Muscle of leg (tissue), 11 donors: ENCODE measurements around the gene FKBP7. TPM values are rescaled to one million over a fixed set of nuclear protein-coding genes. Genes with fewer than 3 reads are reported as not detected.

Experiments
- DNase-seq: peaks from one replicate; pipeline ENCODE4 v3.0.0; 2013
- H3K27ac ChIP-seq: one replicate; pipeline ENCODE4 v1.5.1; 2013; ENCODE audit warnings: mild to moderate bottlenecking, low read length, control low read depth
- H3K27me3 ChIP-seq: one replicate; pipeline ENCODE4 v1.6.1; 2013; ENCODE audit warnings: low read length; ENCODE audit not compliant: control insufficient read depth, insufficient read depth
- H3K36me3 ChIP-seq: one replicate; pipeline ENCODE4 v1.6.1; 2013; ENCODE audit warnings: low read length; ENCODE audit not compliant: control insufficient read depth, insufficient read depth
- H3K4me1 ChIP-seq: one replicate; pipeline ENCODE4 v1.6.1; 2013; ENCODE audit warnings: low read length; ENCODE audit not compliant: control insufficient read depth, insufficient read depth
- H3K4me3 ChIP-seq: one replicate; pipeline ENCODE4 v1.5.1; 2013; ENCODE audit warnings: low read length, control low read depth
- H3K9me3 ChIP-seq: replicated peaks from 2 replicates; pipeline ENCODE4 v1.6.1; 2013; ENCODE audit warnings: low read depth, low read length; ENCODE audit not compliant: control insufficient read depth
- WGBS: methylation state at CpG from one replicate; pipeline ENCODE4 v1.1.5; 2013; ENCODE audit warnings: missing lambda C conversion rate; ENCODE audit not compliant: insufficient coverage; 5-methylcytosine and 5-hydroxymethylcytosine counted together
- polyA plus RNA-seq, 8 donors: library from polyadenylated mRNA; unstranded; fragments of 120-200 nt; gene quantifications; one replicate each; pipeline versions ENCODE4 v1.2.1 to v1.2.3, GENCODE V29; 2013; ENCODE audit warnings: inconsistent platforms in 1 of 8, low replicate concordance in 1 of 8; ENCODE audit not compliant: insufficient read length in 8 of 8, insufficient read depth in 1 of 8
- total RNA-seq: library from RNA; stranded (reverse); fragments of 120-200 nt; gene quantifications from one replicate; pipeline ENCODE4 v1.2.4, GENCODE V29; 2013

Gene FKBP7
- total and polyA plus RNA-seq, 9 donors = 45.1 to 74.7 (median 58.4) TPM

DNA sequence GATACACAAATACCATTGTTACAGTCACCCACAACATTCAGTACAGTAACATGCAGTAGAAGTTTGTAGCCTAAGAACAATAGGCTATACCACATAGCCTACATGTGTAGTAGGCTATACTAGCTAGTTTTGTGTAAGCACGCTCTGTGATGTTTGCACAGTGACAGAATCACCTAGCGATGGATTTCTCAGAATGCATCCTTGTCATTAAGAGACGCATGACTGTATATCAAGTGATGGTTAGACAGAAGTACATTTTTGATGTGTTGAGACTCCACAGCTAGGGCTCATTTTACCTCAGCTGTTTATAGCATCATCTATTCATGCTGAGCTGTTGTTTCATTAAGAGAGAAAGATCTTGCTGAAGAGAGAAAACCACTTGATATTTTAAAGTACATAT is 21.2 kb upstream of the FKBP7 start:
- peaks cover 25% of the 10 kb centered on the region for H3K36me3 ChIP-seq
- no peaks in the 10 kb centered on the region for H3K27me3 ChIP-seq
- H3K9me3 ChIP-seq = no peaks in the 10 kb centered on the region
- H3K4me3 ChIP-seq = no peak overlapping the region
- 100% methylated on average over 3 of the region's 3 CpGs for WGBS
- DNase-seq = no peak
- no peaks in the 10 kb centered on the region for H3K4me1 ChIP-seq
- no peak overlapping the region for H3K27ac ChIP-seq

DNA sequence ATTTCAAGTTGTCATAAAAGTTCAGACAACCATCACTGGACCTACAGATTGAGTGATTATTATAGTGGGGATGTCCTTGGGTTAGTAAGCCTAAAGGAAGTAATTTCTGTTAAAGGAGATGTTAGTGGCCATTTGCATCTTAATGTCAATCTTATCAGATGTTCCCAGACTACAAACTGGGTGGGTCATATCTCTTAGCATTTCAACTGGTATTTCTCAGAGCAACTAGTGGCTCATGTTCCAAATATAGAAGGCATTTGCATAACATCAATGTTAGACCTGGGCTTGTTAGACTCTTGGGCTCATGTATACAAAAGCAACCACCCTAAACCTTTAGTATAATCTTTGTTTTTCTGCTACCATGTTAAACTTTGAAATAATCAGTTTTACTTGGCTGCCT is 19.7 kb upstream of the FKBP7 start:
- no peak for DNase-seq
- H3K27ac ChIP-seq = no peak overlapping the region
- H3K36me3 ChIP-seq = peaks cover 35% of the 10 kb centered on the region
- no peaks in the 10 kb centered on the region for H3K27me3 ChIP-seq
- H3K4me3 ChIP-seq = no peak overlapping the region
- no peaks in the 10 kb centered on the region for H3K4me1 ChIP-seq
- no peaks in the 10 kb centered on the region for H3K9me3 ChIP-seq

DNA sequence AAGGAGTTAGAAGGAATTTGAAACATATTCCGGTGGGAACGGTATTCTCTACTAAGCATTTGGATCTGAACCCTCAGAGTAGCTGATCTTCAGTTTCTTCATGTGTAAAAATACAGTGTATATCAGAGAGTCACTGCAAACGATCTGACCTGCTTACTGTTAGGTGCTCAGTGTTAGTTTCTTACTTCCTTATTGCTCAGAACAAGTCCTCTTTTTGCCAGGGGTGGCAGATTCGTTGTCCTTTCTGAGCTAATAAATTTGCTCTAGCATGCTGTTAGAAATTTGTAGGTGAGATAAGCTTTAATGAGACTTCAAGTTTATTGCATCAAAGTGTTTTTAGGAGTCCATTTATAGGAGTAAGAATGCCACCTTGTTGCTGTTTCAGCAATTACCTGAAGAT is 17.6 kb upstream of the FKBP7 start:
- Histone ChIP-seq H3K27me3 (no peaks in the 10 kb centered on the region), H3K36me3 (peaks cover 42% of the 10 kb centered on the region), H3K9me3 (no peaks in the 10 kb centered on the region), H3K4me3 (no peak overlapping the region), H3K27ac (no peak overlapping the region), H3K4me1 (no peaks in the 10 kb centered on the region)
- 100% methylated on average over 1 of the region's 4 CpGs for WGBS
- no peak for DNase-seq

DNA sequence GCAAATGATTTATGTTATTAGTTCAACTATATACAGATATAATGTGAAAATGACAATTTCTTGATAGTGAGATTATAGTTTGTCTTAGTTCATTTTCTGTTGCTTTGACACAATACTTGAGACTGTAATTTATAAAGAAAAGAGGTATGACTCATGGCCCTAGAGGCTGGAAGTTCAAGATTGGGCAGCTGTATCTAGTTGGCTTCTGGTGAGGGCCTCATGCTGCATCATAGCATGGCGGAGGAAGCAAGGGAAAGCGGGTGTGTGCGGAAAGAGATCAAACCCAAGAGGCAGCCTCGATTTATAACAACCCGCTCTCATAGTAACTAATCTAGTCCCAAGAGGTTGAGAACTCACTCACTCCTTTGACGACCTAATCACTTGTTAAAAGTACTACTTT is 13.2 kb upstream of the FKBP7 start:
- Histone ChIP-seq H3K9me3 (no peaks in the 10 kb centered on the region), H3K4me3 (no peak overlapping the region), H3K27ac (no peak overlapping the region), H3K4me1 (no peaks in the 10 kb centered on the region), H3K36me3 (peaks cover 37% of the 10 kb centered on the region), H3K27me3 (no peaks in the 10 kb centered on the region)
- no peak for DNase-seq
- 96% methylated on average over 6 of the region's 6 CpGs for WGBS

DNA sequence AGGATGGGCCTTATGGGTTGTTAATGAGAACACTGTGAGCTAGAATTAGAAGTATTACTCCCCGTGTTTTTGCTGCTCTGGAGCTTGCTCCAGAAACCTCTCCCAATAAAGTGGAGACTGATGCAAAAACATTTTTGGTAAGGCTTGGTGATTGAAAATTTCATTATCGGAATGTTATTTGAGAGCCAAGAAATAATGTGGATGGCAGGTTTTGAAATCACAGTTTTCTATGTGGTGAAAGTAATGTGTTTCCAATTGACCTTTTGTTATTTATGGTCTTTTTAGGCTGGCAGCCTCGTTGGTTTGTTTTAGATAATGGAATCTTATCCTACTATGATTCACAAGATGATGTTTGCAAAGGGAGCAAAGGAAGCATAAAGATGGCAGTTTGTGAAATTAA is 7.0 kb upstream of the FKBP7 start:
- Histone ChIP-seq H3K27me3 (no peaks in the 10 kb centered on the region), H3K4me1 (peaks cover 13% of the 10 kb centered on the region), H3K36me3 (peaks cover 12% of the 10 kb centered on the region), H3K4me3 (no peak overlapping the region), H3K27ac (no peak overlapping the region), H3K9me3 (no peaks in the 10 kb centered on the region)
- DNase-seq = no peak
- WGBS = no CpG with 5 or more reads among the region's 3 CpGs

DNA sequence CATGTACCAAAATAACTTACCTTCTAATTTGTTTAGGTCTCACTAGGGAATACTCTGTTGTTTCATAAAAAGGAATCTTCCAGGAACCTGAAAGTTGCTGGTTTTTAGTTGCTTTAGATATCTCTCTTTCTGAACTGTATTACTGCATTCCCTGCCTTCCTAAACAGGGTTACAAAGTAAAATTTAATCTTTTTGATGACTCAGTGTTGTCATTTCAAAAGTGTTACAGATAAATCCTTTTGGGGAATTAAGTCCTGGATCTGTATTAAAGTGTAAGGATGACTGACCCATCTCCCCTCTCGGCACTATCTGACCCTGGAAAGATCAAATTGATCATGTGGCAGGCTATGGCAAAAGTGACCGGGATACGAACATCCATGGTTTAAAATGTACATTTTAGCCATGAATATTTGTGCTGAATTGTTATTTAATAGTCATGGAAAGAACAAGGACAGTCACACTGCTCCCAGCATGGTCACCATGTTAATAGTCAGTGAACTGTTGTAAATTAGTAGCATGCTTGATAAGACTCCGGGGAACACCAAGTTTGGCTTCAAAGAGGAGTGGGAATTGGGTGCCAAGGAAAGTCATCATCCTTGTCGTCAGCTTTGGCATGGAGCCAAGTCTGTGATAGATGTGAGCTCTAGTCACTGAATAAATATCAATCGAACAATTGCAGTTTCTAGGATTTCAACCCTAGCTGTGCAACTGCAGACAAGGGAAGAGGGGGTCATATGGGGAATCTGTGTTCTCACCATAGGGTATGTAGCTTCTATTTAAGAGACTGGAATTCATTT is 6.0 kb upstream of the FKBP7 start:
- no peaks in the 10 kb centered on the region for H3K9me3 ChIP-seq
- WGBS = 61% methylated on average over 4 of the region's 6 CpGs
- peaks cover 17% of the 10 kb centered on the region for H3K4me1 ChIP-seq
- peak; percentile 16 for DNase-seq
- no peak overlapping the region for H3K27ac ChIP-seq
- H3K4me3 ChIP-seq = no peak overlapping the region
- H3K36me3 ChIP-seq = peaks cover 10% of the 10 kb centered on the region
- no peaks in the 10 kb centered on the region for H3K27me3 ChIP-seq

DNA sequence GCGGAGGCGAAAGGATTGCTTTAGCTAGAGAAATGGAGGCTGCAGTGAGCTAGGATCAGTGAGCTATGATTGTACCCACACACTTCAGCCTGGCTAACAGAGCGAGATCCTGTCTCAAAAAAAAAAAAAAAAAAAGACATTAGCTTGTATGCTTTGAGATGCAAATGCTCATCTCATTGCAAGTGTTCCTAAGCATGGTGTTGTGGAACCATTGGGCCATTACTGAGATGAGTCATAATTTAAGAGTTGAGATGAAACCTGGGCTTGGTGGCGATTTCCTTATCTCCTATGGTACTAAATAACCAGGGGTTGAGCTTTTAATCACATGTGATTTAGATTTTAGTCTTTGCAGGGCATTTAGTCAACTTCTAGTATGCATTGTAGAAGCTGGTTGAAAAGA is 4.0 kb upstream of the FKBP7 start:
- peaks cover 8% of the 10 kb centered on the region for H3K36me3 ChIP-seq
- no peaks in the 10 kb centered on the region for H3K27me3 ChIP-seq
- H3K9me3 ChIP-seq = no peaks in the 10 kb centered on the region
- no peak for DNase-seq
- peaks cover 23% of the 10 kb centered on the region for H3K4me1 ChIP-seq
- WGBS = 100% methylated on average over 1 of the region's 4 CpGs
- H3K27ac ChIP-seq = no peak overlapping the region
- H3K4me3 ChIP-seq = no peak overlapping the region

DNA sequence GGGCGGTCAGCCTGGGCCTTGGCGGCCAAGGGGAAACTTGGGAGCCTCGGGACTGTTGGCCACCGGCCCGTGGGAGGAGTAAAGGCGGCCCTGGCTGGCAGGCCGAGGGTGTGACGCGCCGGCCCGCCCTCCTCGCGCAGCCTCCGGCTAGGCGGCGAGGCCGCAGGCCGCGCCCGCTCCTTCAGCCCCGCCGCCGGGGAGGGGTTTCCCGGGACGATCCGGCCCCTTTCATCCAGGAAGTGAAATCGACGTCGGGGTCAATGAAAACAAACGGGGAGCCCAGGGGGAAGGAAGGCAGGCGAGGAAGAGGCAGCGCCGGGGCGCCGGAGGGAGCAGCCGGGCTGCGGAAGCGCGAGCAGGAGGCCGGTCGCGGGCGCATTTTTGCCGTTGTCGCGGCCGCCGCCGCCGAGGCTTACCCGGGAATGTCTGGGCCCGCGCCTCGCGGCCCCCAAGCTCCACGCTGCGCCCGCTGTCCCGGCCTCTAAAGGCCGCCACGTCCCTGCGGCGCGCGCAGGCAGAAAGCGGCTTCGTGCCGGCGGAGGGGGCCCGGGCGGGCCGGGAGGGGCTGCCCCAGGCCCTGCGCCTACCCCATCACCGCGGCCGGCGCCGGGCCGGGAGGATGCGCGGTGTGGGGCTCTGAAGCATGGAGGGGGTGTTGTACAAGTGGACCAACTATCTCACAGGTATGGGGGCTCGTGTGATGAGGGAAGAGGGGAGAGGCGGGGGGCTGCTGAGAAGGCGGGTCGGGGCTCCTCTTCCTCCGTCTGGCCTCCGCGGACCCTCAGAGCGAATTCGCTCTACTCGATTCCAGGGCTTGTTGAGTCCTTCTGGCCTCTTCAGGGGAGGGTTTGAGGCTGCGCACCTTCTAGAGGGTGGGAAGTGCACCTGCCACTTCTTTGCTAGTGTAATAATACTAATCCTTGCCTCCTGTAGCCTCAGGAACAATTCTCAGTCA is 2.1 kb upstream of the FKBP7 start, which contains the start of gene PLEKHA3:
Gene PLEKHA3, plus strand, starts transcription at position 231 of the 955 bp plus-strand sequence. Its CDS starts 413 bp downstream, at position 644.
- H3K27me3 ChIP-seq = no peaks in the 10 kb centered on the region
- peak; percentile 98 for DNase-seq
- H3K4me3 ChIP-seq = peak within 1 kb of the TSS; percentile 70
- H3K9me3 ChIP-seq = no peaks in the 10 kb centered on the region
- WGBS = under 1% methylated on average over 64 of the region's 92 CpGs
- H3K36me3 ChIP-seq = no peaks in the 10 kb centered on the region
- H3K4me1 ChIP-seq = peaks cover 23% of the 10 kb centered on the region
- peak within 1 kb of the TSS; percentile 99 for H3K27ac ChIP-seq

DNA sequence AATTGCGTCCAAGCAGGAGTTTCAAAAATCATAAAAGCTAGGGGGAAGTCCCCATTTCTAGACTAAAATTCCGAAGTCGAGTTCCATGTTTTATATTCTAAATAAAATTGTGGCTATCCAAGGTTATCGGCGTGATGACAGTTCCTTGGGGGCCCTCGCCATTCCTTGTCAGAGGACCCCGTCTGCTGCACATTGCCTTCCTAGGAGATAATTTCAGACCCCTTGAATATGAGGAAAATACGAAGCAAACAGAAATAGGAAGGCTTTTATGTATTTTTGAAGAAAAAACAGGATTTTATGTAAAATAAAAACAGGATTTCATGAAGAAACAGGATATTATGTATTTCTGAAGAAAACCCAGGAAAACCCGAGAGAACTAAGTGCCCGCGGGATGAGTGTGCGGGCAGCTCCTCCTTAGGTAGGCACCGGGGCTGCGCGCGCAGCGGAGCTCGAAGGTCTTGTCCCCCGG is 1.4 kb upstream of the FKBP7 start:
- WGBS = 8% methylated on average over 16 of the region's 19 CpGs
- Histone ChIP-seq H3K27me3 (no peaks in the 10 kb centered on the region), H3K9me3 (no peaks in the 10 kb centered on the region), H3K27ac (peak overlapping the region; percentile 99), H3K36me3 (no peaks in the 10 kb centered on the region), H3K4me3 (peak overlapping the region; percentile 70), H3K4me1 (peaks cover 23% of the 10 kb centered on the region)
- peak; percentile 33 for DNase-seq

DNA sequence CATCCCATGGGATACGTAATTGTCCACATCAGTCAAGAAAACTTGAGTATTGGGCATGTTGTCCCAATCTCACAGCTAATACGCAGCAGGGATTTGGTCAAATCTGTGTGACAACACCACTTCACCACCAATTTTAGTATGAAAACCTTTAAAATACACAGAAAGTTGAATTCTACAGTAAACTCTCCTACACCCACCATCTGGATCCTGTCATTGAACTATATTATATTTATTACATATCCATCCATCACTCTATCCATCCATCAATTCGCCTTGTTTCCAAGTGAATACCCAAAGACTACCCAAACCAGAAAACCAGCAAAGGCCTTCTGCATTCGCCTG is 846 bp upstream of the FKBP7 start:
- Histone ChIP-seq H3K4me1 (peaks cover 26% of the 10 kb centered on the region), H3K27ac (peak overlapping the region; percentile 99)

More for the DNA sequence above, 846 bp upstream of the FKBP7 start:
- Histone ChIP-seq H3K9me3 (no peaks in the 10 kb centered on the region), H3K4me3 (peak overlapping the region; percentile 85), H3K36me3 (no peaks in the 10 kb centered on the region), H3K27me3 (no peaks in the 10 kb centered on the region)
- 61% methylated on average over 2 of the region's 4 CpGs for WGBS
- DNase-seq = no peak
